ENCODE results near the gene HERC6.

DNA sequence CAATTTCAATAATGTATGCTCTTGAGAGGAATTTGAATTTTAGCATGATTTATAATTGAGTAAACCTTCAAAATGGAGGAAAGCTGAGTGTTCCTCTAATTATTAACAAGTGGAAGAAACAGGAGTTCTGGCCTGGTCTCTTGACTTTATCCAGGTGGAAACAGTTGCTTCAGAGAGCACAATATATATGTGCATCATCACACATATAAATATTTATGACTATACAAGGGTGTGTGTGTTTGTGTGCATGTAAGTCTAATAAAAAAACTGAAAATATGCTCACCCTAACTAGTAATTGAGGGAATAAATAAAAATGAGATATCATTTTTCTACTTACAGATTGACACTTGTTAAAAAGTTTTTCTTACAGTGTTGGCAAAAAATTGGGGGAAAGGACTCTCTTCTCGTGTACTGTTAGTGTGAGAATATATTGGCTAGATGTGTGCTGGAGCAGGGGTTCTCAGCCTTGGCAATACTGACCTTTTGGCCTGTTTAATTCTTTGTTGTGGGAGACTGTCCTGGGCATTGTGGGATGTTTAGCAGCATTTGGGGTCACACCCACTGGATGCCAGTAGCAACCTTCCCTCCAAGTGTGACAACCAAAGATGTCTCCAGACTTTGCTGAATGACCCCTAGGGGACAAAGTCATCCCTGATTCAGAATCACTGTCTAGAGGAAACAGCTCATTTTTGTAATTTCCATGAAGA, 57.5 kb downstream of the HERC6 start:
- TF ChIP-seq CEBPB (IDR thresholded peaks at IDR 0.05; ENCODE audit: low read depth, low read length) (no peak), RAD21 (IDR thresholded peaks at IDR 0.05 in 1 of 2, conservative IDR thresholded peaks at IDR 0.05 in 1 of 2; ENCODE audit: low read depth in 2 of 2, low read length in 2 of 2) (no peak), EP300 (IDR thresholded peaks at IDR 0.05; ENCODE audit: borderline replicate concordance in 1 of 2, low read depth in 2 of 2, low read length in 2 of 2) (no peak), CTCF (IDR thresholded peaks at IDR 0.05; ENCODE audit: control extremely low read depth in 1 of 3, insufficient read depth in 1 of 3, low read depth in 1 of 3, low read length in 3 of 3) (no peak), ZNF274 (IDR thresholded peaks at IDR 0.05; ENCODE audit: borderline replicate concordance, extremely low read depth, low read length) (no peak), PHF8 (conservative IDR thresholded peaks at IDR 0.05; ENCODE audit: low read depth, low read length) (no peak), RFX5 (IDR thresholded peaks at IDR 0.05; ENCODE audit: borderline replicate concordance, low read depth, low read length) (no peak), GABPA (IDR thresholded peaks at IDR 0.05; ENCODE audit: borderline replicate concordance, insufficient read depth, low read length) (no peak), POLR2AphosphoS5 (IDR thresholded peaks at IDR 0.05; ENCODE audit: low read depth, low read length) (no peak), EZH2 (IDR thresholded peaks at IDR 0.05; ENCODE audit: low read depth, low read length, severe bottlenecking) (no peak)
- TF ChIP-seq, protein P1, sequence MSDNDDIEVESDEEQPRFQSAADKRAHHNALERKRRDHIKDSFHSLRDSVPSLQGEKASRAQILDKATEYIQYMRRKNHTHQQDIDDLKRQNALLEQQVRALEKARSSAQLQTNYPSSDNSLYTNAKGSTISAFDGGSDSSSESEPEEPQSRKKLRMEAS (IDR thresholded peaks at IDR 0.05): no peak

Data from H1 (cell line).